ENCODE measurements around the gene REN.
A peak's percentile ranks its signal among the peaks of the same experiment; 100 is the strongest.

The REN gene

DNA sequence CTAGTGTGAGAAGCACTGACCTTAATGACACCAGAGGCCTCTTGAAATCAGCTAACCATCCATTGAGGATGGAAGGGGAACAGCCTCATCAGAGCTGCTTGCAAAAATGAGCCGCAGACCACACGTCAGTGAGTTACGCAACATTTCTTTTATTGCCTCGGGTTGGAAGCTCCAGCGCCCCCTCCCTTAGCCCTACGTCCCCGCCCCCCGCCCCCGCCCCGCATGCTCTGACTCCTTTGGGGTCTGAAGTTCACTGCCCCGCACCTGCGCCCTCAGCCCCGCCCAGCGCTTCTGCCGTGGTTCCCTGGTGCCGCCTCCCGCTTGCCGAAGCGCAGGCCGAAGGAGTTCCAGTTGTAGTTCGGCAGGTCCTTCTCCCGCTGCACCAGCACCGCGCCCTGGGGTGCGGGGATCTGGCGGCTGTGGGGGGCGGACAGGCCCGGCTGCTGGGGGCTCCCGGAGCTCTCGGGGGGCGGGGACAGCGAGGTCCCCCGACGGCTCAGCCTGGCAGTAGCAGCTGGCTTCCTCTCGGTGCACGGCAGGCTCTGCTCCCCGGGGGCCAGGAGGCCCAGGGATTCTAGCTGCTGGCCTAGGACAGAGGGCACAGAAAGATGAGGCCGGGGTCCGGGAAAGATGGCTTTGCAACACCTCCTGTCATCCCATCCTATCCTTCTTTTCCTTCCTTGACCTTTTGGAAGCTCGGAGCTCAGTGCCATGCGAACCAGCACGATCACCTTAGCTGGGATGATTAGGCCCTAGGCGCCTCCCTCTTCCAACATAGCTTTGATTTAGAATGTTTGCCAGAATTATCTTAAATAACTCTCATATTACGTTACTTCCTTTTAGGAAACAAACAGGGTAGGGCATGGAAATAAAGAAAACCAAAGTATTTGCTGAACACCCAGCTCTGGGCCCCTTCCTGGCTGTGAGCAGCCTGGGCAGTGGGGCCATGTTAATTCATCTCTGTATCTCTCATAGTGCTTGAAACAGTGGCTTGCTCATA is 24.4 kb upstream of the REN start:
- peak; percentile 57 for DNase-seq

DNA sequence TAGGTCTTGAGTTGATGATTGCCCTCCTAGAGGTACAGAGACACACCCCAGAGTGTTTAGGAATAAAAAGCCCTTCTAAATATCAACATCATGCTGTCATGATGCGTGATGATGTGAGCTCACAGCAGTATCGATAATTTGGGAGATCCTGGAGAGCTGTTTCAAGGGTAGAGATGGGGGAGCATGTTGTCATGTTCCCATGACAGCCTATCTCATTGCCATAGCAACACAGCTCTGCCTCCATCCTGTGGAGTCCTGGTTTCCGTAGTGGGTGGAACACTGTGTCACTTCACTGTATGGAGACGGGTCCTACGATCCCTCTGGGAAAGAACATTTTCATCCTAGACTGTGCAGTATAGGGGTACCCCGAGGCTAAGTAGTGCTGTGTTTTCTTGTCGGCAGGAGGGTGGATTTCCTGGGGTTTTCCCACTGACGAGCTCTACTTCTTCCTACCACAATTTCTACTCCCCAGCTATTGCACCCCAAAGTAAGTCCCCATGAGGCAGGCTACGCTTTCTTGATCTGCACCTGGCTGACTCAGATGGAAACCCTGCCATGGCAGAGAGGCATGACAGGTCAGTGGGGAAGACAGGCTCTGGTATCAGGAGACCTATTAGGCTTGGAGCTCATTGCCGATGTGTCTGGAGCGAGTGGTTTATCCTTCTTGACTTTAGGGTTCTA is 23.0 kb upstream of the REN start:
- no peak for DNase-seq

DNA sequence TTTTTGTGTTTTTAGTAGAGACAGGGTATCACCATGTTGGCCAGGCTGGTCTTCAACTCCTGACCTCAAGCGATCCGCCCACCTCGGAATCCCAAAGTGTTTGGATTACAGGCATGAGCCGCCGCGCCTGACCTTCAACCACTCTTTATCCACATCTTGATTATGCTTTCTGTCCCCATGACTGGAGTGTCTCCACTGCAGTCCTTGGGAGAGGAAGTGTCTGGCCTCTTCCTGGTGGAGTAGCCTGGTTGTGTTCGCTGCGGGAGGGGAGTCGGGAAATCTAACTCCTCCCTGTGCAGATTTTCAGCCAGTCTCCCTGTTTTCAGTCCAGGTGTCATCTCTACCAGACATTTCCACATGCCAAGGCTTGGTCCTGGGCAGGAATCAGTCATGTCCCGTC is 20.5 kb upstream of the REN start:
- no peak for DNase-seq

- no peak for DNase-seq
Observed at GRCh38 chr1:204181116-204181515, 15.0 kb upstream of the REN start.

GRCh38 chr1:204180133-204180532 is 14.0 kb upstream of the REN start:
- no peak for DNase-seq

DNA sequence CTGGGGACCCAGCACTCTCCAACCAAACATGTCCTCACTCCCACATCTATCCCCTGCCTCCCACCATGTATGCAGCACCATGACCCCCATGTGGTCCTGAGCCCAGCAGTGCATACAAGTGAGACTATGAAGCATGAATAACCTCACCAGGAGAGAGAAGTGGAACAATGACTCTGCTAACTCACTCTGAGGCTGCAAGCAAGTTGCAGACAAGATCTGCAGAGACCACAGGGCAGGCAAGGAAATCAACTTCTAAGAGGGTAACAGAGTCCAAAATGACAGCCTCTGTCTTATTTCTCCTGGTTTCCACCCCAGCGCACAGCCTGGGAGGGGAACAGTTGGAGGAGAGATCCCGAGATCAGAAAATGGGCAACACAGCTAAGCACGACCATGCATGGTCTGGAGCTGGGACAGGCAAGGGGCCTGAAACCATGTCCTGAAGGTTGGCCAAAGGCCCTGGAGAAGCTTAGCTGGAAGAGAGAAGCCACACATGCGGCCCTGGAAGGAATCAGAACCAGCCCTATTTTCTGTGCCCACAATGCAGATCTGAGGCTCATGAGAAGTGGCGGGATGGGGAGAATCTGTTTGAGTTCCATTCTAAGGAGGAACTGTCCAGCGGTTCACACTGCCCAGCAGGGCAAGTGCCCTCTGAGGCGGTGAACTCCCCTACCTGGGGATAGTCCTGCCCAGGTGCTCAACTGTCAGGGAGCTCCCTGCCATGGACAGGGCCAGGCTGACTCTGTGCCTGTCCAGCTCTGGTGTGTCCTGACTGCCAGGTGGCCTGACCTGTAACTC is 12.5 kb upstream of the REN start:
- no peak for DNase-seq

DNA sequence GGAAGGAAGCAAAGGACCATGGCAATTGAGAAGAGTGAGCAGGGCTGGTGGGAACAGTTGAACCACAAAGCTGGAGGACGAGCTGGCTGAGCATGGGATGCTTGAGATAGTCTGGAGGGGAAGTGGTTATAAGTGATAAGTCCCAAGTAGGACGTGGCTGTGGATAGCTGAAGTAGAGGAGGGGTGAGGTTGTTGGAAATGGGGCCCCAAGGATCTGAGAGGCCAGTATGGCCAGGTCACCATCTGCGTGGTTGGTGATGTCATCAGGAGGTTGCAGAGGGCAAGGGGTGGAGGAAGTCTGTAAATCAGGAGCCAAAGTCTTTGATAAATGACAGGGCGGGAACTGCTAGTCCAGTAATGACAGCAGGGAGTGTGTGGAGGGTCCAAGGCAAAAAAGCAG is 11.0 kb upstream of the REN start:
- no peak for DNase-seq

GRCh38 chr1:204176049-204176448 is 9.9 kb upstream of the REN start:
- no peak for DNase-seq

GRCh38 chr1:204174958-204175357 is 8.8 kb upstream of the REN start:
- DNase-seq = no peak

- DNase-seq = no peak
Observed at GRCh38 chr1:204172404-204173029, 6.4 kb upstream of the REN start.

DNA sequence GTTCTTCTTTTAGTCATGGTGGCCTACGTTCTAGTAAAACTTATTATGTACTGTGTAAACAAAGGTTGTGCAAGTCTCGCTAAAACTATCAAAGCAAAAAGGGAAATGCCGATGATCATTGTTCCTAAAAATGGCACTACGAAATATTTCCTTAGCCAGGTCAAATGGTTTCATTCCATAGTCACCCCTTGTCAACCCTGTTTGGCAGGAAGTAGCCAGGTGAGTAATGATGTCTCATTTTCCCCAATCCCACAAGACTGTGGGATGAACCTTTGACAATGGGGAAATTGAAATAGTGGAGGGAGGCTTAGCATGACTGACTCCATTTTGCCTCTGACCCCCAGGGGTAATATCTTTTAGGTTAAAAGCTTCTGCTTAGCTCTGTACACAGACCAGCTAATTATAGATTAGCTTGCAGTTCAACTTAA is 5.6 kb upstream of the REN start:
- no peak for DNase-seq

GRCh38 chr1:204170494-204171155 is 4.5 kb upstream of the REN start:
- DNase-seq = no peak

- DNase-seq = no peak
Observed at GRCh38 chr1:204169858-204170257, 3.7 kb upstream of the REN start.

GRCh38 chr1:204167730-204168129 is 1.6 kb upstream of the REN start:
- no peak for DNase-seq

- DNase-seq = peak; percentile 88
Observed at GRCh38 chr1:204162494-204163074, 3.6 kb downstream of the REN start.

GRCh38 chr1:204161609-204162493 is 4.3 kb downstream of the REN start:
- no peak for DNase-seq

- DNase-seq = no peak
Observed at GRCh38 chr1:204157962-204158361, 8.2 kb downstream of the REN start.

DNA sequence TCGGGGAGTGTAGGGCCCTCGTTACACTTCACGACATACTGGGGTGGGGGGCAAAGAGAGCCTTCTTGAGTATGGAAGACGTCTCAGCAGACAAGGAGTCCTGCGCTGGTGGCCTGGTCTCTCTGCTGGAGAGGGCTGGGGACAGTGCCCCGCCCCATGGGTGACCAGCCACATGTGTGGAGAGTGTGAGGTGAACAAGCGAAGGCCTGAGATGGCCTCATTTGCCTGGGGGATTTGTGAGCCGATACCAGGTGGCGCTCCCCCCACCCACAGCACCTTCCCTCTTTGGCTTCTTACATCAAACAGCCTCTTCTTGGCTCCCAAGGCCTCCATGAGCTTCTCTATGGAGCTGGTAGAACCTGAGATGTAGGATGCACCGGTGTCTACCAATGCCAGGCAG is 10.3 kb downstream of the REN start:
- DNase-seq = no peak

GRCh38 chr1:204154568-204155255 is 11.4 kb downstream of the REN start:
- DNase-seq = no peak

DNA sequence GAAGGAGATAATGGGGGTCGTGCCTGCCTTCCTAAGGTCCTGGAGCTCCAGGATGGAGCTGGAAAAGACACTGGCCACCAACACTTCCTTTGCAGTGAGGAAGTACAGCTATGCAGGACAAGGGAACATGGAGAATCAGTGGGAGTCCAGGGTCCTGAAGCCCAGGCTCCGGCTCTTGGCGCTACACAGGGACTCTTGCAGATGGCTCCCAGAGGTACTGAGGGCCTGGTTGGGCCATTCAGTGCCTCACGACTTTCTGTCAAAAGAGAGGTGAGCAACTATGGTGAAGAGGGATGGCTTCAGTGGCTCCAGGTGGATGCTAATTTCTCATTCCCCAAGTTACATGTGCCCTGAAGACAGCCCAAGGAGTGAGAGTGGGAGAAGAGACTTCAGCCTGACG is 12.5 kb downstream of the REN start:
- DNase-seq = no peak

All from femur (tissue), 1 donor.